Ecto neural progenitor cell (in vitro differentiated cells): Measurements from ENCODE around the gene FRMD5.

Experiments
- DNase-seq: peaks from one replicate; pipeline ENCODE4 v3.0.0-alpha.2; 2018; ENCODE audit warnings: low spot score

FRMD5 gene

DNA sequence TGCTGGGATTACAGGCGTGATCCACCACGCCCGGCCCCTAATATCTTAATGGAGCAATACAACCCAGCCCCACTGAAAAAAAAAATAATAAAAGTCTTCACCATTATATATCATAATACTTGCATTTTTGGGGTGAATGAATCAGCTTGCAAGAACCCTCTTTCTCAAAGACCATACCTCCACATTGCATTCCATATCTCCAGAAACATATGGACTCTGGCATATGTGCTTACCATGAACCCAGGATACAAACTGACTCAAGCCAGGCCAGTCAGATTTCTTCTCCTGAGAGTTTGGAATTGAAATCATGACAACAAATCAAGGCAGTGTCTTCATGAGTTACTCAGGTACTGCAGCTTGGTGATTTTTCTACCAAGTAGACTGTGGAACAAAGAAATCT is 101.2 kb downstream of the FRMD5 start:
- no peak for DNase-seq

DNA sequence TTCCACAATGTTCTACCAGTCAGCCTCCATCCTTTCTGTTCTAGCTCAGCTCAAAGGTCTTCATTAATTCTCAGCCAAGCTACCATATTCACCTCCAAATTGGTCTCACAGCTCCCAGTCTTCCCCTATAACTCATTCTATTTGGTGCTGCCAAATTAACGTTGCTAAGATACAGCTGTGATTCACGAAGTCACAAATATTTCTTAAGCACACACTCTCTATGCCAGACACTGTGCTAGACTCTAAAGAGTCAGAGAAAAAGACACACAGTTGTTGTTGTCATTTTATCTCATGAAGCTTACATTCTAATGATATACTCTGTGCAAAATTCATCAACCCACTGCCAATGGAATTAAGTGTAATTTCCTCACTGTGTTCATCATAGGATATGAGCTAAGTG is 102.8 kb downstream of the FRMD5 start:
- DNase-seq: no peak

GRCh38 chr15:44087578-44088465 is 107.2 kb downstream of the FRMD5 start:
- DNase-seq: no peak

DNA sequence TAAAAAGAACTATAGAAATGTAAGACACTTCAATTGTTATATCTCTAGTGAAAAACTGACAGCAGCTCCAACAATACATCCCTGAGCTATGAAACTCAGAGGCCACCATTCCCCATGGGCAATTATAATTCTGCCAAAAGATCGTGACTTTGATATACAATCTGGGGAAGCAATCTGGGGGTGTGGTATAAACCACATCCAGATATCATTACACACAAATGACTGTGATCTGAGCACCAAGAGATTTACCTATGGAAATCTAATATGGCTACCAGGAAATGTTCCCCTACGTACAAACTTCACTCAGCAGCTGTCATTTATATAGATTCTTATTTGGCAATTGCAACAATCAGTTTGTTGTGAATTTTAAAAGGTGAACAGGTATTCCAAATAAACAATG is 110.3 kb downstream of the FRMD5 start:
- DNase-seq: no peak

DNA sequence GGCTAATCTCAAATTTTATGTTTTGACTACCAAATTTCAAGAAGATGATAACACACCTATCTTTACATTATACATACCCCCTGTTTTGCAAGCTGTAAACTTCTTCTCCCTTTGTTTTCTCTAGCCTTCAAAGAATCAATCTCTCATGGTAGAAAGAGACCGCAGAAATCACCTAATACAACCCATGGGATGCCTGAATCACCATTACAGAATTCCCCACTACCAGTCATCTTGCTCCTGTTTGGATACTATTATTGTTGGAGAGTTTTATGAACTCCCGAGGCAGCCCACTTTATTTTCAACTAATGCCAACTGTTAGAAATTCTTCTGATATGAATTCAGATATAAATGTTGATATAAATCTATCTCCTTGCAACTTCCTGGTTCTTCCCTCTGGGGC is 110.9 kb downstream of the FRMD5 start:
- no peak for DNase-seq

DNA sequence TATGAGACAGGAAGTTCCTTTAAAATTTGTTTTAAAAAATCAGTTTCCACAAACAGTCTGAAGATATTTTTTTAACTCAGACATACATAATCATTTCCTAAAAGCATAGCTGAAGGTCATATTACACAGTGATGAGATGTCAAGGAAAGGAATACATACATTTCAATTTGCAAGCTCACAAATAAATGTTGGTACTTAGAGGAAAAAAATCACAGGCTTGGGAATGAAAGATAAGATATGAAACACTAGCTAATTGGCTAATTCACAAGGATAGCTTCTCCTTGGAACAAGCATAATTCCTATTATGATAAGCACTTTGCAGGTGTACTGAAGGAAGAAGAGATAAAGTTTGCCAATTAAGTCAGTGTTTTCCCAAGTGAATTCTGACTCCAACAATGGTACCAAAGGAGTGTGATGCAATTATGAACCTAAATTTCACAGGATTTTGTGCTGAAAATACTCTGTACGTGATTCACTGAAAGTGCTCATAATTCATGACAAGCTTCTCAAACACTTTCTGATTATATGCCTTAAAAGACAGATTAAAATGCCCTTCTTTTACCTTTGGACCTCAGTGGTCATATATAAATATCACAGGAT is 112.4 kb downstream of the FRMD5 start:
- no peak for DNase-seq

GRCh38 chr15:44081026-44082013 is 113.8 kb downstream of the FRMD5 start:
- DNase-seq: no peak

GRCh38 chr15:44075535-44075934 is 119.5 kb downstream of the FRMD5 start:
- no peak for DNase-seq

DNA sequence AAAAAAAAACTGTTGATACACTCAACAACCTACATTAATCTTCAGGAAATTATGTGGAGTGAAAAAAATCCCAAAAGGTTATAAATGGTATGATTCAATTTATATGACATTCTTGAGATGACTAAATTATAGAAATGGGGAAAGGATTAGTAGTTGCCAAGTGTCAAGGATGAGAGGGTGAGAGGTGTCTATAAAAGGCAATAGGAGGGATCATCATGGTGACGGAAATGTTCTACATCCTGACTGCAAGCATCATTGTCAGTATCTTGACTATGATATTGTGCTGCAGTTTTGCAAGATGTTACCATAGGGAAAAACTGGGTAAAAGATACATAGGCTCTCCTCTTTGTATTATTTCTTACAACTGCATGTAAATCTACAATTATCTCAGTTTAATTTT is 125.6 kb downstream of the FRMD5 start:
- DNase-seq: no peak

GRCh38 chr15:44068347-44068746 is 126.7 kb downstream of the FRMD5 start:
- DNase-seq: no peak

DNA sequence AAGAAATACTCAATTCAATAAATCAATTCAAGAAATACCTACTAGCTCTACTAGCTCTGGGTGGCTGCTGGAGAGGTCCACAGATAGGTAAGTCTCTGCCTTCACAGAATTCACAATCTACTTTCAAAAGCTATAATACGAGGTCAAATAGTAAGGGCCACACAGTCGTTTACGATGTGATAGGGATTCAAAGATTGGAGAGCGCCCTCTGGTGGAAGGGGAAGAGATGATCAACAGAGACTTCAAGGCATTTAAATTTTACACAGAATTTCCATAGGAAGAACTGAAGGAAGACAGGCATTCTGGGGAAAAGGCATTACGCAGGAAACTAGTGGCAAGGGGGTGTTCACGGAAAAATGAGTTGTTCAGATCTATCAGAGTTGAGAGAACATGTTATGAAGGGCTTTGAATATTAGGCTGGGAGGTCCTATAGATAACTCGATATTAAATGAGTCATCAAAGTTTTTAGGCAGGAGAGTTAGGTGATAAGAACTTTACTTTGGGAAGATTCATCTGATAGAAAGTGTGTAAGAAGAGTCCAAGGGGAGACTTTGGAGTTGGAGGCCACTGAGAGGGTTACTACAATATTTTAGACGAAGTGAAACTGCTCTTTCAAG is 128.8 kb downstream of the FRMD5 start:
- DNase-seq: peak; percentile 60

GRCh38 chr15:44064706-44065105 is 130.4 kb downstream of the FRMD5 start:
- no peak for DNase-seq

DNA sequence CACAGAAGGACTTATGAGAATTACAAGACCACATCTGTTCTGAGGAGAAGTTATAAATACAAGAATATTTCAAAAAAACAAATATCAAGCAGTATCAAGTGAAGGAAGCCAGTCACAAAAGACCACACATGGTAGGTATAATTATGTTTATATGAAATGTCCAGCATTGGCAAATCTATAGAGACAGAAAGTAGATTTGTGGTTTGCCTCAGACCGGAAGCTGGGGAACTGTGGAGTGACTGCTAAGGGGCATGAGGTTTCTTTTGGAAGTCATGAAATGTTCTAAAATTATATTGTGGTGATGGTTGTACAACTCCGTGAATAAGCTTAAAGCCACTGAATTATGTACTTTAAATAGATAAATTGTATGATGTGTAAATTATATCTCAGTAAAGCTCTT is 136.9 kb downstream of the FRMD5 start:
- DNase-seq: no peak

DNA sequence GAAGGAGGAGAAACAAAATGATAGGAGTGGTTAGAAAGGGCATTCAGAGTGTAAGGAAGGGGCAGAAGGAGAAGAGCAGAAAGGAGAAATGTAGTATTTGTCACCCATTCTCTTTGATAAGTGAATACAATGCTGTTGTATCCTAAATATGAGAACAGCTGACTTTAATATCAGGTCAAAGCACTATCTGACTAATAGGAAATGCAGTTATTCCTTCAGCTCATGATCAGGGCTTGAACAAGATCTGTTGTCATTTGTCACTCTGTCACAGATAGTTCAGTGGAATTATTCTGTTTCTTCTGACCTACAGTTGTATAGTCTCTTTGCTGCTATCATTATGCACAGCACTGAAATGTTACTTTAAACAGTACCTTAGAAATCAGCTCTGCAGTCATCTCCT is 149.4 kb downstream of the FRMD5 start:
- DNase-seq: no peak

GRCh38 chr15:44045217-44045616 is 149.9 kb downstream of the FRMD5 start:
- no peak for DNase-seq

DNA sequence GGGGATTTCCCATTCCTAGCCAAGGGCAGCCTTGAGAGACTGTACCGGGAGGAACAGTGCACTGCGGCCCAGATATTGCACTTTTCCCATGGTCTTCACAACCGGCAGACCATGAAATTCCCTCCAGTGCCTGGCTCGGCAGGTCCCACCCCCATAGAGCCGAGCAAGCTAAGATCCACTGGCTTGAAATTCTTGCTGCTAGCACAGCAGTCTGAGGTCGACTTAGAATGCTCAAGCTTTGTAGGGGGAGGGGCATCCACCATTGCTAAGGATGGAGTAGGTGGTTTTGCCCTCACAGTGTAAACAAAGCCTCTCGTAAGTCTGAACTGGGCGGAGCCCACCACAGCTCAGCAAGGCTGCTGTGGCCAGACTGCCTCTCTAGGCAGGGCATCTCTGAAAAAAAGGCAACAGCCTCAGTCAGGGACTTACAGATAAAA is 156.3 kb downstream of the FRMD5 start:
- DNase-seq: peak; percentile 69

DNA sequence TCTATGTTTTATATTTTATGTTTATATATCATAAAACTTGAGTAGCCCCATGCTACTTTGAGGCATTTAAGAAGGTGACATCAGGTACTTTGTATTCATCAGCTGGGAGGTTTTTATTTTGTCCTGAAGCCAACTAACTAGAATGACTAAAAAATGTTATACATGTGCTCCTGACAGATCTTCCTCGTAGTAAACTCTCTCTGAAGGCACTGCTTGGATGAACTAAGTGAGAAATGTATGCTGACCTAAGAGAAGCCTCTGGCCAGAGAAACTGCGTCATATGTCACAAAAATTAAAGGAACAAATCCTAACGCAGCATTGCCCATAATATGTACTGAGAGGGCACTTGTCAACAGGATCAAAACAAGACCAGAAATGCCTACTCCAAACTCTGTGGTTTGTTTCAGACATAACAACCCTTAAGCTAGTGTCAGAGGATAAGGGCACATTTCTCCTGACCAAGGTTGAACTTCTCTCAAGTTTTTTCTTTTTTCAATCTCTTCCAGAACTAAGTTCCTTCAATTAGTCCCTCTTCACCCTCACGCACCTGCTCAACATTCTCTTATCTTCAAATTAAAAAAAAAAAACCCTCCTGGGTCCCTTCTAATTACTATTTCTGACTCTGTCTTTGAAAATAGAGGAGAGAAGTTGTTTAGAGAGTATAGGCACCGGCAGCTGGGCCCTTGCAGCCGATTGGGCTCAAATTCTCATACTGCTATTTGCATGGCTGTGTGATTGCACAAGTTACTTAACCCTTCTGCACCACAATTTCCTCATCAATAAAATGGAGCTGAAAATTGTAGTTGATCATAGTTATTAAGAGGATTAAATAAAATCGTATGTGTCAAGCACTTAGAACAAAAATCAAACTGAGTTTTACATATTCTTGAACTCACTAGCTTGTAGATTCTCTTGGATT is 159.0 kb downstream of the FRMD5 start:
- no peak for DNase-seq

DNA sequence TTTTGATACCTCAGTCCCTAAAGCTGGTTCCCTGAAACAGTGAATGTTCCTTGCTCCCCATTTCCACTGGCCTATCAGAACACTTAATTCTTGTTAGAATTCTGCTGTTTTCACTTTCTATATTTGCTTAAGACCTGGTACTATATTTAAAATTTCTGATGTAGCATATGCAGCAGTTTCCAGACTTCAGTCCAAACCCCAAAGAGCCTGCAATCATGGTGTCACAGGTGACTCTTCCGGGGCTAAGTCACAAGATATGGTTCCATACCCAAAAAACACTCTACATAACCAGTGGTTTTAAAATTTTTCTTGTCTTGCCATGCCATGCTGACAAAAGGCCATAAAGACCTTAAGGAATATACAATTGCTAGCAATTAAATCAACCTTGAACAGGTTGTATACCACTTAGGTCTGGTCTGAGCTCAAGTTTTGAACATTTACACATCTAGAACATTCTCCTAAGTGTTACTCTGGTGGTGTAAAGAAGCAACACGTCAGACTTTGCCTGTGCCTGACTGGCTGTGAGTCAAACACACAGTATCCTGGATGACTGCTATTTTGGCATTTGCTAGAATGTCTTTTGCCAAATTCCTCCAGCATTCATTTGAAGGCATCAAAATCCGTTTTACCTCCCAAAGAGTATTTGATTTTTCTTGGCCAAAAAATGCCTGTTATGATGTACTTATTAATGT is 160.0 kb downstream of the FRMD5 start:
- no peak for DNase-seq

DNA sequence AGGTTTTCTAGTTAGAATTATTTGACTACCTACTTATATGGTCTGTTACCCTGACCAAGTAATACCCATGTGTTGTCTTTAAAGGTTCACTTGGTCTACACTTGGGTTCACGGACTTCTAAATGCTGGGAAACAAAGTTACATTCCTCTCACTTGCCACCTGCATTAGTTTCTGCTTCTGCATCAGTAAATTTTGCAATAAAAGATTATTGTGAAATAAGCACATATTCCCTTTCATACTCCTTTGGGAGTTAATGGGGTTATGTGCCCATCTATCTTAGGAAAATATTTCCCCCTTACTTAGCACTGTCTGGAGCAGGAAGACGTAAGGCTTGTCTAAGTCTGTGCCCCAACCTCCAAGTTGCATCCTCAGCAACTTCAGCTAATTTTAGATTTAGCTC is 160.7 kb downstream of the FRMD5 start:
- DNase-seq: no peak

DNA sequence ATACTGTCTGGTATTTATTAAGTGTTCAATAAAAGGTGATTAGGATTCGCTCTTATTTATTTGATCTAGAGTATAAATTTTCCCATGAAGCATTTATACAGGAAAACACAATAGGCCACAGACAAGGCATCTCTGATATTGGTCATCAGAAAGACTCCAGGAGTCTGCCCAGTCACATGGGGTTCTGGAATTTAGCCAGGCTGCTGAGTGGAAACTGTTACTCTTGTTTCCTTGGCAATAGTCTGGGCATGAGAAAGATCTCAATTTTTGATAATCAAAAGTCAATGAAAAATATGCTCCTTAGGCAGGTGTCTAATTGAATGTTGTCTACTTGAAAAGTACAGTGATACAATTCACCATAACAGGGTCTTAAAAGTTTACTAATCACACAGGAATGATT is 161.2 kb downstream of the FRMD5 start:
- no peak for DNase-seq
